ENCODE data around the gene ZNF398.

DNA sequence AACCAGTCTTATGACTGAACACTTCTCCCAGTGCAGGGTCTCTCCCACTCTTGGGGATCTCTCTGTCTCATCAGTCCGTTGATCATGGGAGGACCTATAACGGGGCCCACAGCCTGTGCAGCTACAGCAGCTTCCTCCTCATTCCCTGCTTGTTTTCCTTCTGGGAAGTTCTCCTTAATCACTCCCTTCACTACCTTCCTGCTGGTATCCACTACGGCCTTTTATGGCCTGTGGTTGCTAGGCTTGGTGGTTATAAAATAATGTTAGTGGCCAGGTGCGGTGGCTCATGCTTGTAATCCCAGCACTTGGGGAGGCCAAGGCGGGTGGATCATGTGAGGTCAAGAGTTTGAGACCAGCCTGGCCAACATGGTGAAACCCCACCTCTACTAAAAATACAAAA is 44.6 kb downstream of the ZNF398 start:
- no peak for TF ChIP-seq CTCF (IDR thresholded peaks at IDR 0.05)
- TF ChIP-seq POLR2A (IDR thresholded peaks at IDR 0.05) = no peak
